GM15510 (cell line): Measurements from ENCODE around the gene AMELX.

Source experiments
- POLR2A ChIP-seq: IDR thresholded peaks from 3 replicates; pipeline ENCODE4 v1.6.1; 2011; ENCODE audit warnings: borderline replicate concordance; ENCODE audit not compliant: insufficient read length; ENCODE audit errors: extremely low read depth

The AMELX gene

GRCh38 chrX:11293113-11293512 is at the start of gene AMELX:
TSS of gene AMELX (plus strand) at chrX:11293413. CDS start at chrX:11294789, 1,376 bp downstream.
- TF ChIP-seq POLR2A: no peak

GRCh38 chrX:11244636-11245035 is 48.6 kb upstream of the AMELX start:
- TF ChIP-seq POLR2A: no peak

- TF ChIP-seq POLR2A: no peak
Observed at GRCh38 chrX:11254417-11255109, 38.6 kb upstream of the AMELX start.

GRCh38 chrX:11257290-11257689 is 35.9 kb upstream of the AMELX start:
- no peak for TF ChIP-seq POLR2A

GRCh38 chrX:11257711-11258110 is 35.5 kb upstream of the AMELX start:
- TF ChIP-seq POLR2A: no peak

GRCh38 chrX:11259437-11259836 is 33.8 kb upstream of the AMELX start:
- TF ChIP-seq POLR2A: no peak

- TF ChIP-seq POLR2A: no peak
Observed at GRCh38 chrX:11261260-11261659, 32.0 kb upstream of the AMELX start.

- TF ChIP-seq POLR2A: no peak
Observed at GRCh38 chrX:11264925-11265324, 28.3 kb upstream of the AMELX start.

- TF ChIP-seq POLR2A: no peak
Observed at GRCh38 chrX:11265352-11265751, 27.9 kb upstream of the AMELX start.

- no peak for TF ChIP-seq POLR2A
Observed at GRCh38 chrX:11266573-11267003, 26.6 kb upstream of the AMELX start.

- TF ChIP-seq POLR2A: no peak
Observed at GRCh38 chrX:11267425-11267824, 25.8 kb upstream of the AMELX start.

GRCh38 chrX:11269006-11269405 is 24.2 kb upstream of the AMELX start:
- no peak for TF ChIP-seq POLR2A

- no peak for TF ChIP-seq POLR2A
Observed at GRCh38 chrX:11269996-11270395, 23.2 kb upstream of the AMELX start.

GRCh38 chrX:11272290-11272689 is 20.9 kb upstream of the AMELX start:
- no peak for TF ChIP-seq POLR2A

- TF ChIP-seq POLR2A: no peak
Observed at GRCh38 chrX:11272863-11273262, 20.4 kb upstream of the AMELX start.

- TF ChIP-seq POLR2A: no peak
Observed at GRCh38 chrX:11273544-11273943, 19.7 kb upstream of the AMELX start.

- no peak for TF ChIP-seq POLR2A
Observed at GRCh38 chrX:11282043-11282442, 11.2 kb upstream of the AMELX start.

- TF ChIP-seq POLR2A: no peak
Observed at GRCh38 chrX:11285651-11286050, 7.6 kb upstream of the AMELX start.

- no peak for TF ChIP-seq POLR2A
Observed at GRCh38 chrX:11287505-11287904, 5.7 kb upstream of the AMELX start.
